ENCODE data around the gene PIK3R1. TPM values are rescaled to one million over a fixed set of nuclear protein-coding genes. Genes with fewer than 3 reads are reported as not detected.

The PIK3R1 gene
- total RNA-seq, 3 donors from 2014 or later, result 66.7 to 197 (median 74.9) TPM

GRCh38 chr5:68303038-68303738 is 87.6 kb downstream of the PIK3R1 start:
- Histone ChIP-seq H3K4me1 (ENCODE audit: low read depth) (no peaks in the 10 kb centered on the region), H3K9me3 (no peaks in the 10 kb centered on the region), H3K4me3 (no peak overlapping the region), H3K36me3 (ENCODE audit: low read depth) (no peaks in the 10 kb centered on the region)
- intact Hi-C loops (cut with DNase I, micrococcal nuclease), result no loop called here
- DNase-seq, result no peak
- no peak for TF ChIP-seq CTCF (IDR thresholded peaks at IDR 0.05)
- no peak for ATAC-seq

DNA sequence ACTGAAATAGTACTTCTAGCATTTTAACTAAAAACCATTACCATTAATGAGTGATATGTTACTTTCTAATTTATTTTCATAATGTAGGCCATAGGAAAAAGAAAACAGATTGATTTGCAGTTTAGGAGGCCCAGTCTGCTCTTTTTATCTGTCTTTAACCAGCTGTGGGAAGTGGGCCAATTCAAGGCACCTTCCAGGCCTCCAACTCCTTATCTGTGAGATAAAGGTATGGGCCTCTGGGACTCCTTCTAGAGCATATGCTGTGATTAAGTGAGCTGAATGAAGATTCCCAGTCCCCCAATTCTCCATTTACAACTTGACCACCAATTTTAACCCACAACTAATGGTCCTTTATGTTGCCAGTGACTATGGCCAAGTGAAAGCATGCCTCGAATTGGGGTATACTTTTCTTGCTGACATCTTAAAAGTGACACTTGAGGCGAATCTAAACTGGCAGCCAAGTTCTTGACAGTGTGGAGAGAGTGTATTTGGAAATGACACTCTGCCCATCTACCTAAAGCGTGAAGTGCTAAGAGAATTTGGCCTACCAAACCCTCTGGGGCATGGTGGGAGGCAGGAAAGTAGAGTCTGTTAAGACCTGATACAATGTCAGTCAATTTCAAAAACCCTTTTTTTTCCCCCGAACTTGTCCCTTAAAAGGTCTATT is 88.3 kb downstream of the PIK3R1 start:
- DNase-seq, result no peak
- no peak for ATAC-seq

DNA sequence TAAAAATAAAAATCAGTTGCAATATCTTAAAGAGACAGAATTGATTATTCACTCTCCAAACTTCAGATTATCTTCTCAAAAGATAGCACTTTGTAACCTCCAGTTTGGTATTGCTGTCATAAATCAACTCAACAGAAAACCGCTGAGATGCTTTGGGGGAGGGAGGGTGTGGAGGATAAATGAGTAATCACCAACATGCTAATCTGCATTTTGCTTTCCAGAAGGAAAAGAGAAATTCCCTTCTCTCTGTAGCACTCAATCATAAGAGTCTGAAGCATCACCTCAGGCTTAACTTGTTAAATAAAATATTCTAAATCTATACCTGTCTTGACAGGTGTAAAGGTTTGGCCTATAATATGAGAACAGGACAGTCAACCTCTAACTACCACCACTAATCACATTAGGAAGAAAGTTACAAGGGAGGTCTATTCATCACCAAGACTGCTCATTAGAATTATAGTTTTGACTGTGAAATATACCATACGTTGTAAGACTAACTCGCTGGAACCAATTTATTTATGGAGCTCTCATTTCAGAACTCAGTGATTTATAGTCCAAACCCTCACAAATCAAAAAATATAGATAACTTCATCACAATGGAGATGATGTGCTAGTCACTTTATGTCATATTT is 89.0 kb downstream of the PIK3R1 start:
- no peaks in the 10 kb centered on the region for H3K9me3 ChIP-seq
- peak; percentile 33 for ATAC-seq
- no peak for TF ChIP-seq CTCF (IDR thresholded peaks at IDR 0.05)
- intact Hi-C loops (cut with DNase I, micrococcal nuclease), result no loop called here
- DNase-seq, result no peak
- H3K4me3 ChIP-seq, result no peak overlapping the region
- H3K36me3 ChIP-seq (ENCODE audit: low read depth), result no peaks in the 10 kb centered on the region
- H3K4me1 ChIP-seq (ENCODE audit: low read depth), result no peaks in the 10 kb centered on the region

More for the DNA sequence above, 88.3 kb downstream of the PIK3R1 start:
- intact Hi-C loops (cut with DNase I, micrococcal nuclease), result no loop called here
- Histone ChIP-seq H3K4me1 (ENCODE audit: low read depth) (no peaks in the 10 kb centered on the region), H3K4me3 (no peak overlapping the region), H3K9me3 (no peaks in the 10 kb centered on the region), H3K36me3 (ENCODE audit: low read depth) (no peaks in the 10 kb centered on the region)
- TF ChIP-seq CTCF (IDR thresholded peaks at IDR 0.05), result no peak

DNA sequence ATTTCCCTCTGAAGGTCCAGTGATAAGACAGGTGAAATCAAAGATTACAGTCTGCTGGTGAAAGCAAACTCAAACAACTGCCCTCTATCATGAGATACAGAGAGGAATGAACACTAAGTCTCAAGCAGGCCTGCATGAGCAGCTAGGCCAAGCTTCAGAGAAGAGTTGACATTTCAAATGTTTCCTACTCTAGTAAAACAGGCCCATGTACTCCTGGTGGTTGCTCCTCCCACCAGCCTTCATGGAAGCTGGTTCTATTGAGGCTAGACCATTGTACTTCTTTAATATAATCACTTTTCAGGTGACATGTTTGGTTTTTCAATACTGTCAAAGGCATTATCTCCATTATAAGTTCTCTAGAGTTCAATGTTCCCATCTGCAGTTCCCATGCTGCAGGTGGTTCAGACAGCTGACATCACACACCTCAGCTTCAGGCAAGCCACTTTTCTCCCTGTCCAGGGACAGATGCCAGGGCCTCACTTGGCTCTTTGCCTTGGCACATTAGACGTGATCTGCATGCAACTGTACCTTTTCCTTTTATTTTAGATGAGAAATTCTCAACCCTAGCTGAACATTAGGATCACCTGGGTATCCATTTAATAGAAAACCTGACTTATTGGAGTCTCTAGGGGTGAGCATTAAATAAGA is 89.8 kb downstream of the PIK3R1 start:
- TF ChIP-seq CTCF (IDR thresholded peaks at IDR 0.05), result no peak
- DNase-seq (no peak), ATAC-seq (no peak)
- intact Hi-C loops (cut with DNase I, micrococcal nuclease), result no loop called here
- H3K36me3 ChIP-seq (ENCODE audit: low read depth), result no peaks in the 10 kb centered on the region
- no peaks in the 10 kb centered on the region for H3K9me3 ChIP-seq
- no peaks in the 10 kb centered on the region for H3K4me1 ChIP-seq (ENCODE audit: low read depth)
- no peak overlapping the region for H3K4me3 ChIP-seq

- no peak for DNase-seq
- TF ChIP-seq CTCF (IDR thresholded peaks at IDR 0.05), result no peak
- ATAC-seq, result peak; percentile 26
- no peak overlapping the region for H3K4me3 ChIP-seq
- no peaks in the 10 kb centered on the region for H3K9me3 ChIP-seq
- intact Hi-C loops (cut with DNase I, micrococcal nuclease), result no loop called here
- no peaks in the 10 kb centered on the region for H3K4me1 ChIP-seq (ENCODE audit: low read depth)
- H3K36me3 ChIP-seq (ENCODE audit: low read depth), result no peaks in the 10 kb centered on the region
Observed at GRCh38 chr5:68306361-68307014, 90.9 kb downstream of the PIK3R1 start.
